ENCODE results near the gene JMJD1C.

The JMJD1C gene

DNA sequence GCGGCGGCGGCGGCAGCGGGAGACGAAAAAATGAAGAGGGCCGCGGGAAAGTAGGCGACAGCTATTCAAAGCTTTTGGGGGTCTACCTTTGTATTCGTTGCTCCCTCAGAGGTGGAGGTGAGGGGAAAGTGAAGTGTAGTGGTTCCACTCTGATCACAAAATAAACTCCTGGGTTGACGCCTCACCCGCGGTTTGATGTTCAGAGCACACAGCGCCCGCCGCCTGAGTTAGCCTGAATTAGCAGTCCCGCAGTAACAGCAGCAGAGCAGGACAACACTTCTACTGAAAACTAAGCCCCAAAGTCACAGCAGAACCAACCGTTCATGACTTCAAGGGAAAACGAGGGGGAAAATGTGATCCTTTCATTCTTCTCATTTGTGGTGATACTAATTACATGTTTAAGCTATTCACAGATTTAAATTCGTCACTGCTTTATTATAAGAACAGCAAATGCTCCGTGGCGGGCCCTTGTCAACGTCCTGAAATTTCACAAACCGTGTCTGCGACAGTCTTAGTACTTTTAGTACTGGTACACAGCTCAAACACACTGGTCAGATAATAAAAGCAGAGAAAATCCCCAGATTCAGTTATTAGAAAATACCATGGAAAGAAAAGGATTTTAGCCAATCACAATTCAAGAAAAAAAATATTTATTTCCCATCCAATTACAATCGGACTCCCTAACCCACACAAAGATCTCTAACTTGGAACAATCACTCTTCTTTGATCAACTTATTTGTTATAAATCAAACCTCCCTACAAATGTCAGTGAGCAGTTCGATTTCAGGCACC is 563 bp upstream of the JMJD1C start:
- H3K4me3 ChIP-seq (ENCODE audit: low read depth, low read length): peak overlapping the region; percentile 83
- TF ChIP-seq, protein P1, sequence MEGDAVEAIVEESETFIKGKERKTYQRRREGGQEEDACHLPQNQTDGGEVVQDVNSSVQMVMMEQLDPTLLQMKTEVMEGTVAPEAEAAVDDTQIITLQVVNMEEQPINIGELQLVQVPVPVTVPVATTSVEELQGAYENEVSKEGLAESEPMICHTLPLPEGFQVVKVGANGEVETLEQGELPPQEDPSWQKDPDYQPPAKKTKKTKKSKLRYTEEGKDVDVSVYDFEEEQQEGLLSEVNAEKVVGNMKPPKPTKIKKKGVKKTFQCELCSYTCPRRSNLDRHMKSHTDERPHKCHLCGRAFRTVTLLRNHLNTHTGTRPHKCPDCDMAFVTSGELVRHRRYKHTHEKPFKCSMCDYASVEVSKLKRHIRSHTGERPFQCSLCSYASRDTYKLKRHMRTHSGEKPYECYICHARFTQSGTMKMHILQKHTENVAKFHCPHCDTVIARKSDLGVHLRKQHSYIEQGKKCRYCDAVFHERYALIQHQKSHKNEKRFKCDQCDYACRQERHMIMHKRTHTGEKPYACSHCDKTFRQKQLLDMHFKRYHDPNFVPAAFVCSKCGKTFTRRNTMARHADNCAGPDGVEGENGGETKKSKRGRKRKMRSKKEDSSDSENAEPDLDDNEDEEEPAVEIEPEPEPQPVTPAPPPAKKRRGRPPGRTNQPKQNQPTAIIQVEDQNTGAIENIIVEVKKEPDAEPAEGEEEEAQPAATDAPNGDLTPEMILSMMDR (IDR thresholded peaks at IDR 0.05; ENCODE audit: low read depth, low read length): no peak

DNA sequence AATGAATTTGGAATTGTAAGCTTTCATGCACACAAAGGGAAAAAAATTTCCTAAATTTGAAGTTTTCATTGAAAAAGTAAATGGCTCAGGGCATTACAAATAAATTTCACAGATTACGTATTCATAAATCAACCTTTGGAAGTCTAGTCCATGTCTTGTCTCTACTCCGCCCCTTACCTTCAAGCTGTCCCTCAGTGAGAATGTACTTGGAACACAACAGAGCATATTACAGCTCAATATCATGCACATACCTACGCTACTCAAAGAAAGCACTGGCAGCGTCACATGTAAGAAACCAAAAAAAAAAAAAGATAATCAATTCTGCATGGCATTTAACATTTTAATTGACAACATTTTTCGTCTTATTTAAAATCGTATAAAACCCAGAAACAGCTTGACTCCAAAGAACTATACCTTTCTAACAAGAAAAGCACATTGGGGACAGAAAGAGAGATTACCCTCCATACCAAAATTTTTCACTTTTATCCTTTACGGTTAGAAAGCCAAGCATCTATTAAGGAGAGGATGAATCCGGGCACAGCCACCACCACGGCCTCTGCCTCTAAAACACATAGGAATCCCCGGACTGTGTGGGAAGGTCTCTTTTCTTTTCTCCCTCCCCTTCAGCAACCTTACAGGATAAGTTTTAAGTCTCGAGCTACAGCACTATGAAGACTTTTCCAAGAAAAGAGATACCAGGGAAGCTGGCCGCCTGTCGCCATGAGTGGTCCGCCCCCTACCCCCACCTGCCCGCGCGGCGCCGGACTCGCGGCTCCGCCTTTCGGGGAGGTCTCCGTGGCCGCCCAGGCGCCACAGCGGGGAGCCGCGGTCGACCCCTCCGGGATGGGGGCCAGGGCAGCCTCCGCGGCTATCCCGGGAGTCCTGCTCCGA is 1.1 kb downstream of the JMJD1C start:
- TF ChIP-seq, protein P1 (IDR thresholded peaks at IDR 0.05; ENCODE audit: low read depth, low read length): no peak
- H3K4me3 ChIP-seq (ENCODE audit: low read depth, low read length): peak overlapping the region; percentile 83

DNA sequence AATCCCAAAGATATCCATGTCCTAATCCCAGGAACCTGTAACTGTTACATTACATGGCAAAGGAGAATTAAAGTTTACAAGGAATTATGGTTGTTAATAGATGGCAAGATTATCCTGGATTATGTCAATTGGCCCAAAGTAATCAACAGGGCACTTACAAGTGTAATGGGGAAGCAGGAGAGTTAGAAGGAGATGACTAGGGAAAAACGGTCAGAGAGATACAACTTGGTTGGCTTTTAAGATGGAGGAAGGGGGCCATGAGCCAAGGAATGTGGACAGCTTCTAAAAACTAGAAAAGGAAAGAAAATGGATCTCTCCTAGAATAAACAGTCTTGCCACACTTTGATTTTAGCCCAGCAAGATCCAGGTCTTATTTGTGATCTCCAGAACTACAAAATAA is 3.3 kb downstream of the JMJD1C start:
- TF ChIP-seq, protein P1 (IDR thresholded peaks at IDR 0.05; ENCODE audit: low read depth, low read length): no peak
- H3K4me3 ChIP-seq (ENCODE audit: low read depth, low read length): no peak overlapping the region

DNA sequence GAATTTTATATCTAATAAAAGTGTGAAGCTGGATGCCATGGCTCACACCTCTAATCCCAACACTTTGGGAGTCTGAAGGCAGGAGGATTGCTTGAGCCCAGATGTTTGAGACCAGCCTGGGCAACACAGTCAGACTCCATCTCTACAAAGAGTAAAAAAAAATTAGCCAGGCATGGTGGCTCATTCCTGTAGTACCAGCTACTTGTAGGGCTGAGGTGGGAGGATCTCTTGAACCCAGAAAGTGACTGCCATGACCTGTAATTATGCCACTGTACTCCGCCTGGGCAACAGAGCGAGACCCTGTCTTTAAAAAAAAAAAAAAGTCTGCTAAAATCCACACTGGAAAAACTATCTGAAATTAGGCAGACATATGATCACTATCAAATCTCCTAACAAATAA is 7.6 kb downstream of the JMJD1C start:
- TF ChIP-seq, protein P1 (IDR thresholded peaks at IDR 0.05; ENCODE audit: low read depth, low read length): no peak
- H3K4me3 ChIP-seq (ENCODE audit: low read depth, low read length): no peak overlapping the region

DNA sequence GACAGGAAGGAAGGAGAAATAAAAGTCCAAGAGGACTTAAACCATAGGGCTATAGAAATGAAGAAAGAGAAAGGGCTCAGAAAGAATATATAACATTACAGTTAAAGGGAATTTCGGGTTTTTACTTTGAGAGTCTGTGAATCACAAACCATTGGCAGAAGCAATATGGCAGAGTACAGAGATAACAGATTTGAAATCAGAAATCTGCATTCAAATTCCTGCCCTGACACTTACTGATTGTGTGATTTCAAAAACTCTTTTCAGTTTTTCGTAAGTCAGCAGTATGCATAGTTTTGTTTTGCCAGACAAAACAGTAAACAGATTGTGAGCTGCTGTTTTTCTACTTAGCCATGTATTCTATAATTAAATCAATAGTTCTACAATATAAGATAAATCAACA is 8.2 kb downstream of the JMJD1C start:
- TF ChIP-seq, protein P1 (IDR thresholded peaks at IDR 0.05; ENCODE audit: low read depth, low read length): no peak
- H3K4me3 ChIP-seq (ENCODE audit: low read depth, low read length): no peak overlapping the region

DNA sequence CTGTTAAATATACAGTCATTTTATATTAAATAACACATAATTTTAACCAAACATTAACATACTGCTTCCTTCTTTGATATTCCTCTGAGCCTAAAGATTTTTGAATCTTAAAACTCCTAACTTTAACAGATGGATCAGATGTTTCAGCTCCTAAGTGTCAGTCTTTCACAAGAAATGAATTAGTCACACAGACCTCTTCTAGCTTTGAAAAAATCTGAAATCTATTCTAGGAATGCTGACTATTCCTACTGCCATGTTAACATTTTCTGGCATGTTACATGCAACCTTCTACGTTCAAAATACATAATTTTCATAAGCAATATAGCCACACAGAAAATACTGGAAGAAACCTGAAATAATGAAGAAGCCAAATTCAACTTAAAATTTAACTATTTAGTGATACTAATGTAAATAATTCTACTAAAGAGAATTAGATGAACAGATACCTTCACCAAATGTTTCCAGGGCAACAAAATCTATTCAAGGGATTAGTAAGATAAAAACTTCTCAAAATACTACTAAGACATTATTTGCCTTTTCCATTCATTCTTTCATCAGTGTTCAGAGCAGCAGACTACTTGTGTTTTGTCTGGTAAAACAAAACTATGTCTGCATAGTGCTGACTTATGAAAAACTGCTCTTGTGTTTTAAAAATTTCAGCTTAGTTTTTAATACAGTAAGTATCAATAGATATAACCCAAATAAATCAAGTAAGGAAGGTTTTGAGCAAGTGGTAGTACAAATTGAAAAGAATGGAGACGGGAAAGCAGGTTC is 9.2 kb downstream of the JMJD1C start:
- H3K4me3 ChIP-seq (ENCODE audit: low read depth, low read length): no peak overlapping the region

More for the DNA sequence above, 9.2 kb downstream of the JMJD1C start:
- TF ChIP-seq, protein P1 (IDR thresholded peaks at IDR 0.05; ENCODE audit: low read depth, low read length): no peak
